Fibroblast of the aortic adventitia (primary cell): Measurements from ENCODE around the gene UBLCP1. TPM values are rescaled to one million over a fixed set of nuclear protein-coding genes. Genes with fewer than 3 reads are reported as not detected.
A peak's percentile ranks its signal among the peaks of the same experiment; 100 is the strongest.

Experiments used
- DNase-seq: peaks from one replicate; pipeline ENCODE4 v3.0.0-alpha.2; 2010; ENCODE audit warnings: low read depth
- H3K4me3 ChIP-seq: 2 replicates; pipeline ENCODE4 v1.5.1; 2011; ENCODE audit warnings: low read depth, mild to moderate bottlenecking, control low read depth, low read length, moderate library complexity
- CTCF ChIP-seq: IDR thresholded peaks from 2 replicates; pipeline ENCODE4 v1.5.1; 2011; ENCODE audit warnings: mild to moderate bottlenecking, low read length, control low read depth, inconsistent platforms; ENCODE audit not compliant: insufficient read depth
- total RNA-seq: library from RNA; depleted of rRNA; stranded (reverse); fragments of >200 nt; gene quantifications from 2 replicates; pipeline ENCODE4 v1.2.3, GENCODE V29; 2012; ENCODE audit warnings: low replicate concordance

UBLCP1 gene
- total RNA-seq, 1 donor, result 36.5 TPM

GRCh38 chr5:159322180-159322579 lies 59.1 kb downstream of the UBLCP1 start:
- TF ChIP-seq CTCF, result no peak
- DNase-seq, result no peak
- H3K4me3 ChIP-seq, result no peak overlapping the region

DNA sequence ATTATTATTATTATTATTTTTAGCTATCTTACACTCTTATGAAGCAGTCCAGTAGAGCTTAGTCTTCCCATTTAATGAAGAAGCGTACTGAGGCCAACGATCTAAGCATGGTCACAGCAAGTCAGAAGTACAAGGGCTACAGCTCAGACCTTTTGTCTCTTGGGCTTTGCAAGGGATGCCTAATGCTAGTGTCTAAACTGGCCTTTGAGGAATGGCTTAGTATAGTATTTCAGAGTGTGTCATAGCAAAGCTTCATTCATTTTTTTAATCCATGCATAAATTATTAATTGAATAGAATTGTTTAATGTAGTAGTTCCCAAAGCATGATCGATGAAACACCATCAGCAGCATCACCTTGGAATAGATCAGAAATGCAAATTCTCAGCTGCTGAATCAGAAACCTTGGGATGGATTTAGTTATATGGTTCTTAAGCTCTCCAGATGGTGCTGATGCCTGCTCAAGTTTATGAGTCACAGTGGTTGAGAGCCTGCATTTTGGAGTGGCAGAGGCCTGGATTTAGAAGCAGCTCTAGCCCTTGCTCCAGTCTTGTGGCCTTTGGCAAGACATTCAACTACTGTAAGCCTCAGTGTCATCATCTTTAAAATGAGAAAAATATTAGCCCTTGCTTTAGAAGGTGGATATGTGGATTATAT lies 61.1 kb downstream of the UBLCP1 start:
- TF ChIP-seq CTCF, result no peak
- H3K4me3 ChIP-seq, result no peak overlapping the region
- DNase-seq, result peak; percentile 81

- TF ChIP-seq CTCF, result no peak
- DNase-seq, result no peak
These were observed 61.9 kb downstream of the UBLCP1 start for GRCh38 chr5:159324986-159325385.

GRCh38 chr5:159330131-159330800 lies 67.2 kb downstream of the UBLCP1 start, which contains the start of gene IL12B:
IL12B (minus strand) TSS chr5:159330487; CDS start chr5:159326782, 3,705 bp downstream.
- peak; percentile 48 for DNase-seq
- H3K4me3 ChIP-seq, result peak within 1 kb of the TSS; percentile 63
- no peak for TF ChIP-seq CTCF

More at GRCh38 chr5:159324986-159325385, 61.9 kb downstream of the UBLCP1 start:
- no peak overlapping the region for H3K4me3 ChIP-seq

- DNase-seq, result peak; percentile 36
- peak overlapping the region; percentile 63 for H3K4me3 ChIP-seq
- TF ChIP-seq CTCF, result peak; percentile 80
These were observed 68.2 kb downstream of the UBLCP1 start for GRCh38 chr5:159331093-159331973.

- TF ChIP-seq CTCF, result no peak
- DNase-seq, result no peak
- H3K4me3 ChIP-seq, result no peak overlapping the region
These were observed 69.9 kb downstream of the UBLCP1 start for GRCh38 chr5:159332800-159333544.
